ENCODE results near the gene FRMPD1. TPM values are rescaled to one million over a fixed set of nuclear protein-coding genes. Genes with fewer than 3 reads are reported as not detected.

The FRMPD1 gene
- total and polyA plus RNA-seq, 2 of the 13 experiments (the other 11 are each of a cell fraction or from before 2014, with no cell fraction given) = not detected

GRCh38 chr9:37784616-37785483 lies 134.1 kb downstream of the FRMPD1 start, which contains the start of gene EXOSC3 (continued):
- TF ChIP-seq HNF1B (CRISPR knock-in tag; IDR thresholded peaks at IDR 0.05) (peak; percentile 56; the same call in 1 of the 2 replicates), ZNF24 (IDR thresholded peaks at IDR 0.05) (no peak), HNRNPK (IDR thresholded peaks at IDR 0.05; ENCODE audit: low read depth, low read length, poor library complexity, severe bottlenecking) (no peak), HOMEZ (CRISPR knock-in tag; IDR thresholded peaks at IDR 0.05; ENCODE audit: low read depth) (peak; percentile 10; the same call in 1 of the 2 replicates), NONO (IDR thresholded peaks at IDR 0.05) (no peak), NONO (CRISPR knock-in tag; conservative IDR thresholded peaks at IDR 0.05) (peak; percentile 76), ZFYVE20 (CRISPR knock-in tag; IDR thresholded peaks at IDR 0.05; ENCODE audit: borderline replicate concordance, low read depth) (no peak), ETS1 (CRISPR knock-in tag; IDR thresholded peaks at IDR 0.05) (no peak), HMGXB3 (CRISPR knock-in tag; IDR thresholded peaks at IDR 0.05; ENCODE audit: borderline replicate concordance) (peak; percentile 48; the same call in 1 of the 2 replicates), ZNF724P (CRISPR knock-in tag; IDR thresholded peaks at IDR 0.05; ENCODE audit: borderline replicate concordance) (peak; percentile 80), PCBP1 (IDR thresholded peaks at IDR 0.05; ENCODE audit: borderline replicate concordance, low read depth, low read length) (peak; percentile 42; the same call in 1 of the 2 replicates), ZNF34 (CRISPR knock-in tag; IDR thresholded peaks at IDR 0.05; ENCODE audit: borderline replicate concordance) (peak; percentile 83; the same call in 1 of the 2 replicates), ZBTB49 (CRISPR knock-in tag; IDR thresholded peaks at IDR 0.05; ENCODE audit: borderline replicate concordance) (no peak), SALL1 (CRISPR knock-in tag; IDR thresholded peaks at IDR 0.05) (peak; percentile 82), YY1 (IDR thresholded peaks at IDR 0.05; ENCODE audit: insufficient read depth, insufficient replicate concordance, low read depth, low read length) (peak; percentile 92)

Measured in HepG2 (cell line).